GM18868 (cell line): ENCODE results near the gene C14orf93.
"Not testable (repeated sequence)": the region's sequence is repeated elsewhere in the genome, so short reads cannot be mapped to it uniquely, and the experiment has no call there.

Experiments
- ATAC-seq: cut with Tn5 transposase; IDR thresholded peaks from one replicate; pipeline ENCODE4 v1.9.1; 2021; ENCODE audit warnings: mild to moderate bottlenecking, moderate library complexity; ENCODE audit not compliant: unreplicated experiment

Gene C14orf93

GRCh38 chr14:23023022-23023794 lies 13.3 kb upstream of the C14orf93 start:
- no peak for ATAC-seq

GRCh38 chr14:23021889-23022442 lies 12.0 kb upstream of the C14orf93 start:
- no peak for ATAC-seq

GRCh38 chr14:23021434-23021833 lies 11.5 kb upstream of the C14orf93 start:
- no peak for ATAC-seq

GRCh38 chr14:23020143-23021128 lies 10.5 kb upstream of the C14orf93 start:
- ATAC-seq, result no peak

GRCh38 chr14:23018107-23018506 lies 8.2 kb upstream of the C14orf93 start:
- no peak for ATAC-seq

GRCh38 chr14:23017091-23017490 lies 7.1 kb upstream of the C14orf93 start:
- no peak for ATAC-seq

GRCh38 chr14:23015618-23016017 lies 5.7 kb upstream of the C14orf93 start:
- ATAC-seq, result no peak

- not testable (repeated sequence) for ATAC-seq
Observed at GRCh38 chr14:23013749-23014054, 3.8 kb upstream of the C14orf93 start.

GRCh38 chr14:23013054-23013748 lies 3.3 kb upstream of the C14orf93 start:
- no peak for ATAC-seq

- ATAC-seq, result no peak
Observed at GRCh38 chr14:23009483-23009938, 432 bp downstream of the C14orf93 start.

- no peak for ATAC-seq
Observed at GRCh38 chr14:23008831-23009230, 1.1 kb downstream of the C14orf93 start.

GRCh38 chr14:23006544-23007419 lies 3.2 kb downstream of the C14orf93 start:
- peak; percentile 94 for ATAC-seq

- no peak for ATAC-seq
Observed at GRCh38 chr14:23006188-23006534, 3.8 kb downstream of the C14orf93 start.

GRCh38 chr14:23005451-23006187 lies 4.3 kb downstream of the C14orf93 start:
- ATAC-seq, result no peak

- ATAC-seq, result not testable (repeated sequence)
Observed at GRCh38 chr14:23004274-23004673, 5.7 kb downstream of the C14orf93 start.

- no peak for ATAC-seq
Observed at GRCh38 chr14:23002592-23002991, 7.4 kb downstream of the C14orf93 start.

GRCh38 chr14:23000860-23001259 lies 9.1 kb downstream of the C14orf93 start:
- no peak for ATAC-seq

GRCh38 chr14:22998329-22999012 lies 11.5 kb downstream of the C14orf93 start:
- ATAC-seq, result no peak
